Measurements from ENCODE around the gene TDRD10. TPM values are rescaled to one million over a fixed set of nuclear protein-coding genes. Genes with fewer than 3 reads are reported as not detected.

The TDRD10 gene
- total RNA-seq, 1 experiment from 2014 or later, result not detected

- no peak for DNase-seq (ENCODE audit: low spot score)
- CTCF ChIA-PET, result no interaction called here
- POLR2A ChIA-PET (ENCODE audit: low non-redundant PET), result no interaction called here
- H3K9me3 ChIP-seq (ENCODE audit: low read depth, low read length, poor library complexity, severe bottlenecking), result no peaks in the 10 kb centered on the region
- H3K27ac ChIP-seq (ENCODE audit: low read depth, low read length, poor library complexity, severe bottlenecking), result no peak overlapping the region
- TF ChIP-seq EZH2 (IDR thresholded peaks at IDR 0.05; ENCODE audit: borderline replicate concordance, low read depth, low read length, poor library complexity, severe bottlenecking), result no peak
- TF ChIP-seq CTCF (conservative IDR thresholded peaks at IDR 0.05; ENCODE audit: low read depth, low read length), result no peak
- H3K4me3 ChIP-seq (ENCODE audit: low read depth, low read length, poor library complexity, severe bottlenecking), result no peak overlapping the region
- H3K36me3 ChIP-seq (ENCODE audit: insufficient read depth, low read length, poor library complexity, severe bottlenecking), result no peaks in the 10 kb centered on the region
- intact Hi-C loops (cut with micrococcal nuclease; ENCODE audit: unreplicated experiment), result no loop called here
- peaks cover 6% of the 10 kb centered on the region for H3K4me1 ChIP-seq (ENCODE audit: insufficient read depth, low read length, poor library complexity, severe bottlenecking)
- BruUV-seq (replicated peaks), result no TSS peak
- peaks cover 92% of the 10 kb centered on the region for H3K27me3 ChIP-seq (replicated peaks; ENCODE audit: insufficient read depth, low read depth, low read length, poor library complexity)
Measured at GRCh38 chr1:154500533-154500932, 1.5 kb upstream of the TDRD10 start.

- Histone ChIP-seq H3K4me3 (ENCODE audit: low read depth, low read length, poor library complexity, severe bottlenecking) (peak overlapping the region; percentile 16), H3K9me3 (ENCODE audit: low read depth, low read length, poor library complexity, severe bottlenecking) (no peaks in the 10 kb centered on the region), H3K27ac (ENCODE audit: low read depth, low read length, poor library complexity, severe bottlenecking) (no peak overlapping the region), H3K4me1 (ENCODE audit: insufficient read depth, low read length, poor library complexity, severe bottlenecking) (peaks cover 6% of the 10 kb centered on the region), H3K36me3 (ENCODE audit: insufficient read depth, low read length, poor library complexity, severe bottlenecking) (no peaks in the 10 kb centered on the region), H3K27me3 (replicated peaks; ENCODE audit: insufficient read depth, low read depth, low read length, poor library complexity) (peaks cover 87% of the 10 kb centered on the region)
- no TSS peak for BruUV-seq (replicated peaks)
- POLR2A ChIA-PET (ENCODE audit: low non-redundant PET), result no interaction called here
- intact Hi-C loops (cut with micrococcal nuclease; ENCODE audit: unreplicated experiment), result no loop called here
- TF ChIP-seq CTCF (conservative IDR thresholded peaks at IDR 0.05; ENCODE audit: low read depth, low read length), result no peak
- peak; percentile 98 for TF ChIP-seq EZH2 (IDR thresholded peaks at IDR 0.05; ENCODE audit: borderline replicate concordance, low read depth, low read length, poor library complexity, severe bottlenecking)
- no peak for DNase-seq (ENCODE audit: low spot score)
- CTCF ChIA-PET, result no interaction called here
Measured at GRCh38 chr1:154501423-154502065, 475 bp upstream of the TDRD10 start.

GRCh38 chr1:154502744-154503115 is 711 bp downstream of the TDRD10 start:
- CTCF ChIA-PET, result no interaction called here
- TF ChIP-seq CTCF (conservative IDR thresholded peaks at IDR 0.05; ENCODE audit: low read depth, low read length), result no peak
- TF ChIP-seq EZH2 (IDR thresholded peaks at IDR 0.05; ENCODE audit: borderline replicate concordance, low read depth, low read length, poor library complexity, severe bottlenecking), result no peak
- H3K27ac ChIP-seq (ENCODE audit: low read depth, low read length, poor library complexity, severe bottlenecking), result no peak overlapping the region
- peaks cover 88% of the 10 kb centered on the region for H3K27me3 ChIP-seq (replicated peaks; ENCODE audit: insufficient read depth, low read depth, low read length, poor library complexity)
- intact Hi-C loops (cut with micrococcal nuclease; ENCODE audit: unreplicated experiment), result no loop called here
- peaks cover 6% of the 10 kb centered on the region for H3K4me1 ChIP-seq (ENCODE audit: insufficient read depth, low read length, poor library complexity, severe bottlenecking)
- no TSS peak for BruUV-seq (replicated peaks)
- POLR2A ChIA-PET (ENCODE audit: low non-redundant PET), result no interaction called here
- no peaks in the 10 kb centered on the region for H3K36me3 ChIP-seq (ENCODE audit: insufficient read depth, low read length, poor library complexity, severe bottlenecking)
- no peak overlapping the region for H3K4me3 ChIP-seq (ENCODE audit: low read depth, low read length, poor library complexity, severe bottlenecking)
- no peak for DNase-seq (ENCODE audit: low spot score)
- H3K9me3 ChIP-seq (ENCODE audit: low read depth, low read length, poor library complexity, severe bottlenecking), result no peaks in the 10 kb centered on the region

Data from A673 (cell line).